VCaP (cell line): ENCODE data around the gene COL5A2.

ENCODE experiments used
- H3K27ac ChIP-seq: fragments of 450-650 bp; 2 replicates; pipeline ENCODE4 v1.5.1; 2017
- TF ChIP-seq, protein P1 (sequence below): fragments of 450-650 bp; conservative IDR thresholded peaks from 2 replicates; pipeline ENCODE4 v1.5.1; 2017; ENCODE audit warnings: mild to moderate bottlenecking, moderate library complexity

COL5A2 gene

DNA sequence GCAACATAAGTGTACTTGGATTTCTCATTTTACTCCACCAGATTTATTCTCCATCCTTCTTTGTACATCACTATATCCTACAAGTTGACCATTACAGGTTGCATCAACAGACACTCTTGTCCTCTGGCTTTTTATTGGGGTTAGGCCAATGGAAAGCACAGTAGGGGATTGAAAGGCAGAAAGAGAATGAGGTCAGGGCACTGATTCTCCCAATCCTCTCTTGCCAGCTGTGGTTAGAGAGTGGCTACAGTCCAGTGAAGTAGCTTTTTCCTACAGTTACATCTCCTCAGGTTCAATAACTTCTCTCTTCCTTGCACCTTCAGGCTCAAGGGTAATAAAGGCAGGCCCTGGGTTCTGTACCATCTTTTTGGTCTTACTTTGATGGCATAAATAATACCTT, 20.2 kb upstream of the COL5A2 start:
- TF ChIP-seq, protein P1, sequence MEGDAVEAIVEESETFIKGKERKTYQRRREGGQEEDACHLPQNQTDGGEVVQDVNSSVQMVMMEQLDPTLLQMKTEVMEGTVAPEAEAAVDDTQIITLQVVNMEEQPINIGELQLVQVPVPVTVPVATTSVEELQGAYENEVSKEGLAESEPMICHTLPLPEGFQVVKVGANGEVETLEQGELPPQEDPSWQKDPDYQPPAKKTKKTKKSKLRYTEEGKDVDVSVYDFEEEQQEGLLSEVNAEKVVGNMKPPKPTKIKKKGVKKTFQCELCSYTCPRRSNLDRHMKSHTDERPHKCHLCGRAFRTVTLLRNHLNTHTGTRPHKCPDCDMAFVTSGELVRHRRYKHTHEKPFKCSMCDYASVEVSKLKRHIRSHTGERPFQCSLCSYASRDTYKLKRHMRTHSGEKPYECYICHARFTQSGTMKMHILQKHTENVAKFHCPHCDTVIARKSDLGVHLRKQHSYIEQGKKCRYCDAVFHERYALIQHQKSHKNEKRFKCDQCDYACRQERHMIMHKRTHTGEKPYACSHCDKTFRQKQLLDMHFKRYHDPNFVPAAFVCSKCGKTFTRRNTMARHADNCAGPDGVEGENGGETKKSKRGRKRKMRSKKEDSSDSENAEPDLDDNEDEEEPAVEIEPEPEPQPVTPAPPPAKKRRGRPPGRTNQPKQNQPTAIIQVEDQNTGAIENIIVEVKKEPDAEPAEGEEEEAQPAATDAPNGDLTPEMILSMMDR, result no peak

DNA sequence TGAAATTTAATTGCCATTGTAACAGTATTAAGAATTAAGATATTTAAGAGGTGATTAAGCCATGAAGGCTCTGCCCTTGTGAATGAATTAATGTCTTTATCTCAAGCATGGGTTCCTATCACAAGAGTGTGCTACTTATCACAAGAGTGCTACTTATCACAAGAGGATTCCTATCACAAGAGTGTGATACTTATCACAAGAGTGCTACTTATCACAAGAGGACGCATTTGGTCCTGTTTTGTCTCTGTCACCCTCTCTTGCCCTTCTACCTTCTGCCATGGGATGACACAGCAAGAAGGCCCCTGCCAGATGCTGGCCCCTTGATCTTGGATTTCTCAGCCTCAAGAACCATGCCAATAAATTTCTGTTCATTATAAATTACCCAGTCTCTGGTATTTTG, 13.2 kb upstream of the COL5A2 start:
- no peak overlapping the region for H3K27ac ChIP-seq
- TF ChIP-seq, protein P1, result no peak

More for the DNA sequence above, 20.2 kb upstream of the COL5A2 start:
- no peak overlapping the region for H3K27ac ChIP-seq

DNA sequence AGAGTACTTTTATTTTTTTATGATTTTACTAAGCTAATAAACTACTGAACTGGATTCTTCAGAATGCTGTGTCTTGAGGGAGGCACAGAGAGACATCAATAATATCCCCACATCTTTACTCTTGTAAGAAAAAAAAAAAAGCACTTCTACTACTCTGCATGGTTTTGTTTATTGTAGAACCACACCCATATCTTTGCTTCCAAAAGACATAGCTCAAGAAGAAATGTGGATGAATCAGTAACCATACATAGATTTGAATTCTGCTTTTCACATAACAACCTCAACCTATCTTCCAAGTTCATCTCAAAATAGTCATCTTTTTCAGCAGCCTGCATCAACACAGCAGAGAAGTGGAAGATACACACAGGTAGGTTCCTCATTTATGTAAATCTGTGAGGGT, 12.2 kb upstream of the COL5A2 start:
- no peak overlapping the region for H3K27ac ChIP-seq
- TF ChIP-seq, protein P1, result no peak

DNA sequence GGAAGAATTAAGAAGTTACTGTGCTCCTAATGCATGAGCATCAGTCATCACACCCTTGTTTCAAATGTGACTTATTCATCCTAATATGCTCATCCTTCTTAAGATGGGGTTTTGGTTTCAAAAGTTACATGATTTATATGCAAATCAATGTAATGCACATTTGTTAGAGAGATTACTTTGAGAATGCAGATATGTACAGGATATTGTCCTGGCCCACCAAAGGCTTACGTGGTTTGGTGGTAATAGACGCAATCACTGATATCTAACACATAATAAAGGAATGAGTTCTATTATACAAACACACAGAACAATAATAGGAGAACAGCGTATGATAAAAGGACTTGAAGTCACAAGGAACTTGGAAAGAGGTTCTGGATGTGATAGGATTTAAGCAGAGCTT, 11.1 kb upstream of the COL5A2 start:
- TF ChIP-seq, protein P1, result no peak
- no peak overlapping the region for H3K27ac ChIP-seq

DNA sequence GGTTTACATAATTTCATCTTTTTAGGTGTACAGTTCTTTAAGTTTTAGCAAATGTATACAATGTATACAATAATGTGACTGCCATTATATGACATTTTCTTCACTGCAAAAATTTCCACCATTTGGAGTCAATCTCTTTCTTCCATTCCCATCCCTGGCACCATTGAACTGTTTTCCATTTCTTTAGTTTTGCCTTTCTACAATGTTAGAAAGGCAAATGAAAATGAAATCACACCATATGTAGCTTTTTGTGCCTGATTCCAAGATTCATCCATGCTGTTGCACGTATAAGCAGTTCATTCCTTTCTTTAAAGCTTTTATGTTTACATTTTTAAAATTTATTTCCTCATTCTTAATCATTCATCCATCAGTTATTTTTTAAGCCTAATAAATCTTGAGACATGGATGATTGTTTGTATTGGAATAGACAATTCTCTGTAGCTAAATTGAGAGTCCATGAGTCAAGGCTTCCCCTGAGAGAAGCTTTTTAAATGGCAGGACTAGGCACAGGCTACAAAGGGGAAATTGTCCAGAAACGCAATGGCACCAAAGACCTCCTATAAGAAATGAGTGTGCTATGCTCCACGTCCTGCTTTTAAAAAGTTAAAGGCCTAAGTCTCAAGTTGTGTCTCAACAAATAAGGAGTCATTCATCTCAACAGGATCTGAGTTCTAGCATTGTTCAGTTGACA, 8.7 kb upstream of the COL5A2 start:
- TF ChIP-seq, protein P1, result no peak
- H3K27ac ChIP-seq, result no peak overlapping the region

DNA sequence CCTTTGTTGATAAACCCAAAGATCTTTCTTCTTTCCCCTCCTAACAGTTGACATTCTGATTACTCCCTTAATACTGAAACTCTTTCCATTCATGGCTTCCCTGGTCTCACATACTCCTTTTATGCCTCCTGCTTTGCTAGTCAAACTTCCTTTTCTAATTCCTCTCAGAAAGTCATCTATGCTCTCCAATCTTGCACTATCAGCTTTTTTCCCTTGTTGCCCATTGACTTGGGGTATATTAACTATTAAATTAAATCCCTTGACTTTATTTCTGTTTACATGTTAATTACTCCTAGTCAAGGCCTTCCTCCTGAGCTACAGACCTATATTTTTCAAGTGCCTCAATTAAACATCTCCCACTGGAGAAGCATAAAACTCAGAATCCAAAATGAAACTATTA, 3.6 kb upstream of the COL5A2 start:
- H3K27ac ChIP-seq, result no peak overlapping the region
- TF ChIP-seq, protein P1, result no peak

DNA sequence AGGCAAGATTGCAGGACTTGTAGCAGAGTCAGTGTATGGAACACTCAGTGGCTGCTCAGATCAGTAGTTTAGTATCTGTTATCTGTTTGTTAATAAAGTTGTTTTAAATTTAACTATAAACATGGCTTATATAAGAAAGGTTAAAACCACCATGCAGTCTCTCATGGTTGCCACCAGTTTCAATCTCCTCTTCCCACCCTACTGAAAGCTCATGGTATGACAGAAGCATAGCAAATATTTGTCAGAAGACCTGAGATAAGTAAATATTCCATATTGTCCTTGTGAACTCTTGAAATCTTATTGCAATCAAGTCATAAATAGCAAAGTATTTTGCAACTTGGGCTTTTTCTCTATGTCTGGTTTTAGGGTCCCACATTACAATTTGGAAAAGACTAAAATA, 2.1 kb upstream of the COL5A2 start:
- TF ChIP-seq, protein P1, result no peak
- H3K27ac ChIP-seq, result no peak overlapping the region
